HepG2 (cell line): Measurements from ENCODE around the gene SPTBN4. TPM values are rescaled to one million over a fixed set of nuclear protein-coding genes. Genes with fewer than 3 reads are reported as not detected.

Experiments
- CCAR2 ChIP-seq: fragments of 200-400 bp; formaldehyde crosslinking; optimal IDR thresholded peaks from 2 replicates; pipeline ENCODE3; 2018; ENCODE audit warnings: low read depth, mild to moderate bottlenecking, low read length, moderate library complexity
- DMAP1 ChIP-seq: IDR thresholded peaks from 2 replicates; pipeline ENCODE4 v1.6.1; 2016
- ETV5 ChIP-seq: IDR thresholded peaks from 2 replicates; pipeline ENCODE4 v1.6.1; 2018; ENCODE audit warnings: missing biosample characterization, missing genetic modification reagents, inconsistent platforms, borderline replicate concordance
- HMG20B ChIP-seq: conservative IDR thresholded peaks from 2 replicates; pipeline ENCODE4 v1.6.1; 2016; ENCODE audit warnings: missing genetic modification reagents, missing compliant biosample characterization
- NFKBIZ ChIP-seq: IDR thresholded peaks from 2 replicates; pipeline ENCODE4 v1.6.1; 2018; ENCODE audit warnings: missing genetic modification reagents, missing compliant biosample characterization
- REST ChIP-seq, 2 experiments: IDR thresholded peaks; 2 replicates each; pipeline ENCODE4 v1.6.1; 2011 to 2012; ENCODE audit warnings: low read length in 2 of 2, borderline replicate concordance in 1 of 2, low read depth in 1 of 2, mild to moderate bottlenecking in 1 of 2, moderate library complexity in 1 of 2
- SAFB2 ChIP-seq: sonication (generic); formaldehyde crosslinking; IDR thresholded peaks from 2 replicates; pipeline ENCODE4 v1.5.1; 2020; ENCODE audit warnings: missing genetic modification reagents, low read depth, mild to moderate bottlenecking, borderline replicate concordance
- TEAD3 ChIP-seq: optimal IDR thresholded peaks from 2 replicates; pipeline ENCODE3; 2016; ENCODE audit warnings: borderline replicate concordance
- ZBTB20 ChIP-seq: sonication (generic); formaldehyde crosslinking; IDR thresholded peaks from 2 replicates; pipeline ENCODE4 v1.8.1; 2023; ENCODE audit warnings: missing genetic modification reagents, low read depth, mild to moderate bottlenecking, borderline replicate concordance
- ZNF256 ChIP-seq: sonication (generic); formaldehyde crosslinking; conservative IDR thresholded peaks from 2 replicates; pipeline ENCODE4 v1.4.0; 2020; ENCODE audit warnings: missing genetic modification reagents
- ZNF749 ChIP-seq: sonication (generic); formaldehyde crosslinking; IDR thresholded peaks from 2 replicates; pipeline ENCODE4 v1.8.0; 2022; ENCODE audit warnings: mild to moderate bottlenecking, missing genetic modification reagents, moderate library complexity, borderline replicate concordance
- ZNF772 ChIP-seq: sonication (generic); formaldehyde crosslinking; IDR thresholded peaks from 2 replicates; pipeline ENCODE4 v1.5.0; 2020; ENCODE audit warnings: mild to moderate bottlenecking, missing genetic modification reagents
- polyA plus RNA-seq, 8 experiments: library from polyadenylated mRNA; depleted of rRNA in 3 of 8; stranded (reverse) in 7 of 8; unstranded in 1 of 8; fragments of >200 nt; fragmentation: Illumina TruSeq in 4 of 8; extraction: Trizol in 4 of 8; gene quantifications; 2 replicates each; pipeline versions ENCODE4 v1.2.1 to v1.2.3, GENCODE V29; 2011 to 2016; ENCODE audit warnings: low read depth in 4 of 8, missing spikeins in 1 of 8, mixed read lengths in 1 of 8; ENCODE audit not compliant: insufficient read depth in 1 of 8
- total RNA-seq, 5 experiments: library from RNA; depleted of rRNA; stranded (reverse); fragments of >200 nt; fragmentation: Illumina TruSeq; extraction: Trizol; gene quantifications; 2 replicates each; pipeline ENCODE4 v1.2.3, GENCODE V29; 2016; ENCODE audit warnings: low read depth in 1 of 5
- TF ChIP-seq, protein P1 (sequence below): IDR thresholded peaks from 2 replicates; pipeline ENCODE4 v1.6.1; 2012; ENCODE audit warnings: inconsistent platforms
- TF ChIP-seq, protein P2 (sequence below): sonication (generic); formaldehyde crosslinking; IDR thresholded peaks from 2 replicates; pipeline ENCODE4 v1.5.0; 2020; ENCODE audit warnings: missing genetic modification reagents
- TF ChIP-seq, protein P3 (sequence below): sonication (generic); formaldehyde crosslinking; conservative IDR thresholded peaks from 2 replicates; pipeline ENCODE4 v1.4.0; 2020; ENCODE audit warnings: missing genetic modification reagents
- TF ChIP-seq, protein P4 (sequence below): IDR thresholded peaks from 2 replicates; pipeline ENCODE4 v1.6.1; 2016; ENCODE audit warnings: low read depth, missing genetic modification reagents, missing compliant biosample characterization

SPTBN4 gene
- total and polyA plus RNA-seq, 2 of the 13 experiments (the other 11 are each of a cell fraction or from before 2014, with no cell fraction given): 0.11 TPM

GRCh38 chr19:40442328-40443130 lies 24.3 kb upstream of the SPTBN4 start (continued):
- no peak for TF ChIP-seq TEAD3 (CRISPR knock-in tag)
- no peak for TF ChIP-seq ZBTB20 (CRISPR knock-in tag)
- TF ChIP-seq ZNF772 (CRISPR knock-in tag): no peak
- TF ChIP-seq, protein P1, sequence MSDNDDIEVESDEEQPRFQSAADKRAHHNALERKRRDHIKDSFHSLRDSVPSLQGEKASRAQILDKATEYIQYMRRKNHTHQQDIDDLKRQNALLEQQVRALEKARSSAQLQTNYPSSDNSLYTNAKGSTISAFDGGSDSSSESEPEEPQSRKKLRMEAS: no peak; the same call in 1 of the 2 replicates
- no peak; the same call in 1 of the 2 replicates for TF ChIP-seq ETV5 (CRISPR knock-in tag)
- no peak for TF ChIP-seq HMG20B
- no peak for TF ChIP-seq CCAR2
- TF ChIP-seq ZNF256 (CRISPR knock-in tag): no peak
- no peak for TF ChIP-seq SAFB2 (CRISPR knock-in tag)
- TF ChIP-seq, protein P2, sequence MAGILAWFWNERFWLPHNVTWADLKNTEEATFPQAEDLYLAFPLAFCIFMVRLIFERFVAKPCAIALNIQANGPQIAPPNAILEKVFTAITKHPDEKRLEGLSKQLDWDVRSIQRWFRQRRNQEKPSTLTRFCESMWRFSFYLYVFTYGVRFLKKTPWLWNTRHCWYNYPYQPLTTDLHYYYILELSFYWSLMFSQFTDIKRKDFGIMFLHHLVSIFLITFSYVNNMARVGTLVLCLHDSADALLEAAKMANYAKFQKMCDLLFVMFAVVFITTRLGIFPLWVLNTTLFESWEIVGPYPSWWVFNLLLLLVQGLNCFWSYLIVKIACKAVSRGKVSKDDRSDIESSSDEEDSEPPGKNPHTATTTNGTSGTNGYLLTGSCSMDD (CRISPR knock-in tag): no peak
- no peak for TF ChIP-seq NFKBIZ (CRISPR knock-in tag)
- TF ChIP-seq ZNF749: no peak
- TF ChIP-seq, protein P3, sequence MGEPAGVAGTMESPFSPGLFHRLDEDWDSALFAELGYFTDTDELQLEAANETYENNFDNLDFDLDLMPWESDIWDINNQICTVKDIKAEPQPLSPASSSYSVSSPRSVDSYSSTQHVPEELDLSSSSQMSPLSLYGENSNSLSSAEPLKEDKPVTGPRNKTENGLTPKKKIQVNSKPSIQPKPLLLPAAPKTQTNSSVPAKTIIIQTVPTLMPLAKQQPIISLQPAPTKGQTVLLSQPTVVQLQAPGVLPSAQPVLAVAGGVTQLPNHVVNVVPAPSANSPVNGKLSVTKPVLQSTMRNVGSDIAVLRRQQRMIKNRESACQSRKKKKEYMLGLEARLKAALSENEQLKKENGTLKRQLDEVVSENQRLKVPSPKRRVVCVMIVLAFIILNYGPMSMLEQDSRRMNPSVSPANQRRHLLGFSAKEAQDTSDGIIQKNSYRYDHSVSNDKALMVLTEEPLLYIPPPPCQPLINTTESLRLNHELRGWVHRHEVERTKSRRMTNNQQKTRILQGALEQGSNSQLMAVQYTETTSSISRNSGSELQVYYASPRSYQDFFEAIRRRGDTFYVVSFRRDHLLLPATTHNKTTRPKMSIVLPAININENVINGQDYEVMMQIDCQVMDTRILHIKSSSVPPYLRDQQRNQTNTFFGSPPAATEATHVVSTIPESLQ (CRISPR knock-in tag): no peak
- no peak; the same call in 1 of the 2 replicates for TF ChIP-seq DMAP1
- TF ChIP-seq, protein P4, sequence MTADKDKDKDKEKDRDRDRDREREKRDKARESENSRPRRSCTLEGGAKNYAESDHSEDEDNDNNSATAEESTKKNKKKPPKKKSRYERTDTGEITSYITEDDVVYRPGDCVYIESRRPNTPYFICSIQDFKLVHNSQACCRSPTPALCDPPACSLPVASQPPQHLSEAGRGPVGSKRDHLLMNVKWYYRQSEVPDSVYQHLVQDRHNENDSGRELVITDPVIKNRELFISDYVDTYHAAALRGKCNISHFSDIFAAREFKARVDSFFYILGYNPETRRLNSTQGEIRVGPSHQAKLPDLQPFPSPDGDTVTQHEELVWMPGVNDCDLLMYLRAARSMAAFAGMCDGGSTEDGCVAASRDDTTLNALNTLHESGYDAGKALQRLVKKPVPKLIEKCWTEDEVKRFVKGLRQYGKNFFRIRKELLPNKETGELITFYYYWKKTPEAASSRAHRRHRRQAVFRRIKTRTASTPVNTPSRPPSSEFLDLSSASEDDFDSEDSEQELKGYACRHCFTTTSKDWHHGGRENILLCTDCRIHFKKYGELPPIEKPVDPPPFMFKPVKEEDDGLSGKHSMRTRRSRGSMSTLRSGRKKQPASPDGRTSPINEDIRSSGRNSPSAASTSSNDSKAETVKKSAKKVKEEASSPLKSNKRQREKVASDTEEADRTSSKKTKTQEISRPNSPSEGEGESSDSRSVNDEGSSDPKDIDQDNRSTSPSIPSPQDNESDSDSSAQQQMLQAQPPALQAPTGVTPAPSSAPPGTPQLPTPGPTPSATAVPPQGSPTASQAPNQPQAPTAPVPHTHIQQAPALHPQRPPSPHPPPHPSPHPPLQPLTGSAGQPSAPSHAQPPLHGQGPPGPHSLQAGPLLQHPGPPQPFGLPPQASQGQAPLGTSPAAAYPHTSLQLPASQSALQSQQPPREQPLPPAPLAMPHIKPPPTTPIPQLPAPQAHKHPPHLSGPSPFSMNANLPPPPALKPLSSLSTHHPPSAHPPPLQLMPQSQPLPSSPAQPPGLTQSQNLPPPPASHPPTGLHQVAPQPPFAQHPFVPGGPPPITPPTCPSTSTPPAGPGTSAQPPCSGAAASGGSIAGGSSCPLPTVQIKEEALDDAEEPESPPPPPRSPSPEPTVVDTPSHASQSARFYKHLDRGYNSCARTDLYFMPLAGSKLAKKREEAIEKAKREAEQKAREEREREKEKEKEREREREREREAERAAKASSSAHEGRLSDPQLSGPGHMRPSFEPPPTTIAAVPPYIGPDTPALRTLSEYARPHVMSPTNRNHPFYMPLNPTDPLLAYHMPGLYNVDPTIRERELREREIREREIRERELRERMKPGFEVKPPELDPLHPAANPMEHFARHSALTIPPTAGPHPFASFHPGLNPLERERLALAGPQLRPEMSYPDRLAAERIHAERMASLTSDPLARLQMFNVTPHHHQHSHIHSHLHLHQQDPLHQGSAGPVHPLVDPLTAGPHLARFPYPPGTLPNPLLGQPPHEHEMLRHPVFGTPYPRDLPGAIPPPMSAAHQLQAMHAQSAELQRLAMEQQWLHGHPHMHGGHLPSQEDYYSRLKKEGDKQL: no peak
- TF ChIP-seq REST (IDR thresholded peaks at IDR 0.05; ENCODE audit: borderline replicate concordance in 1 of 2, low read depth in 1 of 2, low read length in 2 of 2): no peak
